Ovary (tissue), 9 donors: ENCODE data around the gene CD68. TPM values are rescaled to one million over a fixed set of nuclear protein-coding genes. Genes with fewer than 3 reads are reported as not detected.
A peak's percentile ranks its signal among the peaks of the same experiment; 100 is the strongest.

Experiments
- DNase-seq, 5 donors: peaks; one replicate each; pipeline ENCODE4 v3.0.0-alpha.2; 2019 to 2020
- H3K27ac ChIP-seq, 2 donors: fragments of 200-600 bp; one replicate each; pipeline versions ENCODE4 v1.5.1 to v1.8.0; 2019 to 2022
- H3K27me3 ChIP-seq: fragments of 200-600 bp; one replicate; pipeline ENCODE4 v1.8.0; 2022
- H3K36me3 ChIP-seq: fragments of 200-600 bp; sonication (generic); one replicate; pipeline ENCODE4 v1.5.1; 2019
- H3K4me1 ChIP-seq: one replicate; pipeline ENCODE4 v1.8.1; 2013; ENCODE audit warnings: mild to moderate bottlenecking, moderate library complexity; ENCODE audit not compliant: insufficient read depth
- H3K4me3 ChIP-seq: fragments of 200-600 bp; sonication (generic); one replicate; pipeline ENCODE4 v1.5.1; 2017
- H3K9me3 ChIP-seq, 2 donors: fragments of 200-600 bp in 1 of 2; sonication (generic) in 1 of 2; one replicate each; pipeline versions ENCODE4 v1.5.1 to v1.8.1; 2013 to 2019; ENCODE audit warnings: mild to moderate bottlenecking in 1 of 2, moderate library complexity in 1 of 2
- EP300 ChIP-seq: sonication (generic); formaldehyde crosslinking; IDR thresholded peaks from one replicate; pipeline ENCODE4 v1.6.1; 2017; ENCODE audit warnings: antibody characterized with exemption
- POLR2A ChIP-seq: fragments of 450-650 bp; IDR thresholded peaks from one replicate; pipeline ENCODE4 v1.6.1; 2017; ENCODE audit warnings: antibody characterized with exemption, mild to moderate bottlenecking, moderate library complexity
- WGBS, 3 donors: extraction: QIAGEN DNeasy Blood & Tissue Kit in 1 of 3; methylation state at CpG; one replicate each; pipeline versions ENCODE4 v1.1.5 to v1.1.7; 2013 to 2017; 5-methylcytosine and 5-hydroxymethylcytosine counted together
- intact Hi-C, 4 donors: fragments of 100-400 bp; cut with DNase I; formaldehyde crosslinking; loops; one replicate each; pipeline versions ENCODE4 v1.11.0 to v1.15.1; 2022 to 2023
- polyA plus RNA-seq, 2 donors: library from polyadenylated mRNA; stranded (reverse); fragments of 200-250 nt in 1 of 2; fragments of 350-450 nt in 1 of 2; fragmentation: Illumina TruSeq in 1 of 2; extraction: RNeasy Lipid Tissue Mini Kit (QIAGEN cat#74804) in 1 of 2; gene quantifications; one replicate each; pipeline ENCODE4 v1.2.3, GENCODE V29; 2013 to 2014
- total RNA-seq, 7 donors: library from RNA; depleted of rRNA in 2 of 7; stranded (reverse); fragments of >200 nt in 2 of 7; fragmentation: NEBNext Ultra II Directional in 3 of 7; extraction: Animal tissue kit (Norgen Biotek cat#: 25700) in 3 of 7; gene quantifications; one replicate each; pipeline versions ENCODE4 v1.1.0 to v1.2.4, GENCODE V29; 2016 to 2023
- TF ChIP-seq, protein P1 (sequence below), 3 donors: fragments of 450-650 bp in 2 of 3; fragments of 200-600 bp in 1 of 3; IDR thresholded peaks; one replicate each; pipeline versions ENCODE4 v1.5.1 to v1.8.0; 2016 to 2022; ENCODE audit warnings: antibody characterized with exemption in 3 of 3, mild to moderate bottlenecking in 1 of 3
- donor health status: DM: no; HTN: no; CAD: no; lungs with moderate emphysema.
- donor health status: DM: no; HTN: no; CAD: no.
- donor health status: Bipolar disorder and iron deficiency.
- donor health status: DM: yes; HTN: yes; CAD: no.
- donor health status: DM: no; HTN: no; CAD: no.
- donor health status: DM: yes; HTN: yes; CAD: no.

The CD68 gene
- total and polyA plus RNA-seq, 9 donors = 5.2 to 132 (median 15.4) TPM

DNA sequence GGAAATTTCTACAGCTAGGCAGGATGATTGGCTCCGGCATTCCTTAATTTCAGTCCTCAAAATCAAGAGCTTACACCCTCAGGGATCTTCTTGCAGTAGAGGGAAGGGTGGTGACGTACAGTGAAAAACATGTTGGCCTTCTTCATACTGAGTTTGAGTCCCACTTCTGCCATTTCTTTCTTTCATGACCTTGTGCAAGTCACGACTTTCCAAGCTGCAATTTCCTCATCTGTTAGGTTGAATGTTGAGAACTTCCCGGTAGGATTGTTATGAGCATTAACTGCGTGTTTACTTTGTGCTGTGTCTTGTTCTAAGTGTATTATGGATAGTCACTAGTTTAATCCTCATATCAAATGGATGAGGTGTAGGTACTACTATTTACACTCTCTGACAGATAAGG, 9.9 kb upstream of the CD68 start:
- H3K4me3 ChIP-seq = no peak overlapping the region
- DNase-seq = no peak
- no peaks in the 10 kb centered on the region for H3K36me3 ChIP-seq
- H3K4me1 ChIP-seq = peaks cover 1% of the 10 kb centered on the region
- TF ChIP-seq, protein P1, sequence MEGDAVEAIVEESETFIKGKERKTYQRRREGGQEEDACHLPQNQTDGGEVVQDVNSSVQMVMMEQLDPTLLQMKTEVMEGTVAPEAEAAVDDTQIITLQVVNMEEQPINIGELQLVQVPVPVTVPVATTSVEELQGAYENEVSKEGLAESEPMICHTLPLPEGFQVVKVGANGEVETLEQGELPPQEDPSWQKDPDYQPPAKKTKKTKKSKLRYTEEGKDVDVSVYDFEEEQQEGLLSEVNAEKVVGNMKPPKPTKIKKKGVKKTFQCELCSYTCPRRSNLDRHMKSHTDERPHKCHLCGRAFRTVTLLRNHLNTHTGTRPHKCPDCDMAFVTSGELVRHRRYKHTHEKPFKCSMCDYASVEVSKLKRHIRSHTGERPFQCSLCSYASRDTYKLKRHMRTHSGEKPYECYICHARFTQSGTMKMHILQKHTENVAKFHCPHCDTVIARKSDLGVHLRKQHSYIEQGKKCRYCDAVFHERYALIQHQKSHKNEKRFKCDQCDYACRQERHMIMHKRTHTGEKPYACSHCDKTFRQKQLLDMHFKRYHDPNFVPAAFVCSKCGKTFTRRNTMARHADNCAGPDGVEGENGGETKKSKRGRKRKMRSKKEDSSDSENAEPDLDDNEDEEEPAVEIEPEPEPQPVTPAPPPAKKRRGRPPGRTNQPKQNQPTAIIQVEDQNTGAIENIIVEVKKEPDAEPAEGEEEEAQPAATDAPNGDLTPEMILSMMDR (IDR thresholded peaks at IDR 0.05) = no peak
- TF ChIP-seq POLR2A = no peak
- TF ChIP-seq EP300 = no peak
- WGBS, 3 donors = 78 to 79% (median 78%) methylated on average over 5 of the region's 5 CpGs
- intact Hi-C loops = loop anchor here in 1 of 4 donors (10.0 kb wide), 1 partner anchor 215 kb away; the partner anchor contains the start of genes KCTD11 and TMEM95
- no peak overlapping the region for H3K27ac ChIP-seq
- no peaks in the 10 kb centered on the region for H3K9me3 ChIP-seq
- H3K27me3 ChIP-seq = no peaks in the 10 kb centered on the region

DNA sequence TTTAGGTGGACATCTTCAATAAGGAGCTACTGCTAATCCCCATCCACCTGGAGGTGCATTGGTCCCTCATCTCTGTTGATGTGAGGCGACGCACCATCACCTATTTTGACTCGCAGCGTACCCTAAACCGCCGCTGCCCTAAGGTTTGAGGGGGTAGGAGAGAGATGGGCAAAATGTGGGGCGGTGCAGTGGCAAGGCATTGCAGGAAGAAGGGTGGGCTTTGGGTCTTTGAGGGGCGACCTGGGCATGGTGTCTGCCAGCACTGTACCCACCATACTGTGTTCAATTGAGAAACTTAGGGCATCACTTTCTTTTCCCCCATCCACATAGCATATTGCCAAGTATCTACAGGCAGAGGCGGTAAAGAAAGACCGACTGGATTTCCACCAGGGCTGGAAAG, 9.1 kb upstream of the CD68 start:
- H3K4me3 ChIP-seq = no peak overlapping the region
- H3K27ac ChIP-seq = no peak overlapping the region
- no peak for DNase-seq
- TF ChIP-seq POLR2A = no peak
- 91 to 94% (median 92%) methylated on average over 10 of the region's 10 CpGs for WGBS, 3 donors
- no peaks in the 10 kb centered on the region for H3K9me3 ChIP-seq
- H3K36me3 ChIP-seq = no peaks in the 10 kb centered on the region
- no peaks in the 10 kb centered on the region for H3K27me3 ChIP-seq
- intact Hi-C loops = loop anchor here in 1 of 4 donors (5.0 kb wide), 2 partner anchors 117 to 263 kb away; partner anchors contain the start of genes EIF5A, TP53 and WRAP53
- H3K4me1 ChIP-seq = peaks cover 3% of the 10 kb centered on the region

DNA sequence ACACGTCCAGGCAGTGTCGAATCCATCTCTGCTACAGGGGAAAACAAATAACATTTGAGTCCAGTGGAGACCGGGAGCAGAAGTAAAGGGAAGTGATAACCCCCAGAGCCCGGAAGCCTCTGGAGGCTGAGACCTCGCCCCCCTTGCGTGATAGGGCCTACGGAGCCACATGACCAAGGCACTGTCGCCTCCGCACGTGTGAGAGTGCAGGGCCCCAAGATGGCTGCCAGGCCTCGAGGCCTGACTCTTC, 7.2 kb upstream of the CD68 start:
- Histone ChIP-seq H3K4me1 (peaks cover 3% of the 10 kb centered on the region), H3K27ac (peak overlapping the region; percentile 44 to 94), H3K9me3 (no peaks in the 10 kb centered on the region), H3K27me3 (no peaks in the 10 kb centered on the region), H3K36me3 (no peaks in the 10 kb centered on the region), H3K4me3 (peak overlapping the region; percentile 37)
- intact Hi-C loops = loop anchor here in 1 of 4 donors (5.0 kb wide), 2 partner anchors 115 to 265 kb away; partner anchors contain the start of genes EIF5A, TP53 and WRAP53
- no peak for DNase-seq
- 0 to 1% (median 0%) methylated on average over 11 of the region's 11 CpGs for WGBS, 3 donors
- TF ChIP-seq, protein P1 (IDR thresholded peaks at IDR 0.05) = no peak
- TF ChIP-seq POLR2A (no peak), EP300 (no peak)

DNA sequence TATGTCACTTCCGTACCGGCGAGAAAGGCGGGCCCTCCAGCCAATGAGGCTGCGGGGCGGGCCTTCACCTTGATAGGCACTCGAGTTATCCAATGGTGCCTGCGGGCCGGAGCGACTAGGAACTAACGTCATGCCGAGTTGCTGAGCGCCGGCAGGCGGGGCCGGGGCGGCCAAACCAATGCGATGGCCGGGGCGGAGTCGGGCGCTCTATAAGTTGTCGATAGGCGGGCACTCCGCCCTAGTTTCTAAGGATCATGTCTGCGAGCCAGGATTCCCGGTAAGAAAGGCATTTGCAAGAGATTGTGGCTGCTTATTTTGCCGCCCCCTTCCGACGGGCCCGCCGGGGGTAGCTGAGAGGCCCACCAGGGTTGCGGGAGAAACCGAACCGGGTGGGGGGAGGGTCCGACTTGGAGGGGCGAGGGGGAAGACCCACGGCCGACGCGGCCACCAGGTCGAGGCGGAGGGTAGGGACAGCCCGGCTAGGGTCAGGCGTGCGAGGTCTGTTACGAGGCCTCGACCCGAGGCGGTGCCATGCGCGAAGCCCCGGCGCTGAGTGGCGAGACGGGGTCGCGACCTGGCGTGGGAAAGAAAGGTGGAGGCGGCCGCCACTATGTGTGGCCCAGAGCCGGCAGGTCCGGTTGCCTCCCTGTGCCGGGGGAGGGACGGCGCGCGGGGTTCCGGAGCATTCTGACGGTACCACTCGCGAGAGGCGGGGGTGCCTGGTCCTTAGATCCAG, 6.7 kb upstream of the CD68 start:
- H3K36me3 ChIP-seq = no peaks in the 10 kb centered on the region
- peak; percentile 99 to 100 (median 100) for DNase-seq
- peaks cover 3% of the 10 kb centered on the region for H3K4me1 ChIP-seq
- no peaks in the 10 kb centered on the region for H3K9me3 ChIP-seq
- WGBS, 3 donors = 0 to 1% (median 1%) methylated on average over 58 to 73 of the region's 73 CpGs
- TF ChIP-seq, protein P1 (IDR thresholded peaks at IDR 0.05) = peak in 1 of 3 donors; percentile 37
- TF ChIP-seq POLR2A (peak; percentile 96), EP300 (peak; percentile 74)
- intact Hi-C loops = loop anchor here in 1 of 4 donors (5.0 kb wide), 2 partner anchors 115 to 265 kb away; partner anchors contain the start of genes EIF5A, TP53 and WRAP53
- H3K27me3 ChIP-seq = no peaks in the 10 kb centered on the region
- H3K27ac ChIP-seq = peak overlapping the region; percentile 94 to 97
- peak overlapping the region; percentile 100 for H3K4me3 ChIP-seq
